HG03045 (cell line): ENCODE measurements around the gene ARHGAP24.
"Not testable (repeated sequence)": the region's sequence is repeated elsewhere in the genome, so short reads cannot be mapped to it uniquely, and the experiment has no call there.

Experiments
- ATAC-seq: cut with Tn5 transposase; IDR thresholded peaks from one replicate; pipeline ENCODE4 v1.9.1; 2021; ENCODE audit warnings: mild to moderate bottlenecking, moderate library complexity; ENCODE audit not compliant: unreplicated experiment

The ARHGAP24 gene

GRCh38 chr4:85940151-85940550, 465.2 kb downstream of the ARHGAP24 start:
- no peak for ATAC-seq

- no peak for ATAC-seq
Observed at GRCh38 chr4:85942107-85942506, 467.2 kb downstream of the ARHGAP24 start.

- ATAC-seq = no peak
Observed at GRCh38 chr4:85946821-85947220, 471.9 kb downstream of the ARHGAP24 start.

GRCh38 chr4:85951099-85951498, 476.1 kb downstream of the ARHGAP24 start:
- ATAC-seq = no peak

GRCh38 chr4:85952528-85952927, 477.6 kb downstream of the ARHGAP24 start:
- no peak for ATAC-seq

GRCh38 chr4:85952972-85953650, 478.2 kb downstream of the ARHGAP24 start:
- no peak for ATAC-seq

- ATAC-seq = no peak
Observed at GRCh38 chr4:85953651-85954018, 478.7 kb downstream of the ARHGAP24 start.

GRCh38 chr4:85955620-85956292, 480.8 kb downstream of the ARHGAP24 start:
- no peak for ATAC-seq

GRCh38 chr4:85956293-85956945, 481.5 kb downstream of the ARHGAP24 start:
- no peak for ATAC-seq

GRCh38 chr4:85961887-85962286, 486.9 kb downstream of the ARHGAP24 start:
- ATAC-seq = no peak

GRCh38 chr4:85963231-85963630, 488.3 kb downstream of the ARHGAP24 start:
- no peak for ATAC-seq

GRCh38 chr4:85964298-85964697, 489.3 kb downstream of the ARHGAP24 start:
- no peak for ATAC-seq

- ATAC-seq = not testable (repeated sequence)
Observed at GRCh38 chr4:85965017-85965416, 490.1 kb downstream of the ARHGAP24 start.

- ATAC-seq = no peak
Observed at GRCh38 chr4:85965529-85965928, 490.6 kb downstream of the ARHGAP24 start.

GRCh38 chr4:85966373-85966772, 491.4 kb downstream of the ARHGAP24 start:
- no peak for ATAC-seq

GRCh38 chr4:85967872-85968271, 492.9 kb downstream of the ARHGAP24 start:
- no peak for ATAC-seq

- ATAC-seq = no peak
Observed at GRCh38 chr4:85968945-85969819, 494.2 kb downstream of the ARHGAP24 start.

- ATAC-seq = no peak
Observed at GRCh38 chr4:85970535-85970934, 495.6 kb downstream of the ARHGAP24 start.

GRCh38 chr4:85979276-85979675, 504.3 kb downstream of the ARHGAP24 start:
- peak; percentile 95 for ATAC-seq

GRCh38 chr4:85986266-85986665, 511.3 kb downstream of the ARHGAP24 start:
- ATAC-seq = no peak

- ATAC-seq = no peak
Observed at GRCh38 chr4:85993641-85994040, 518.7 kb downstream of the ARHGAP24 start.
